Natural killer cell treated with Interleukin-12 subunit alpha and Interleukin-12 subunit beta and Interleukin-15 and Interleukin-18, amount 100 ng/mL, for 72 hours (primary cell): Measurements from ENCODE around the gene TPRA1. TPM values are rescaled to one million over a fixed set of nuclear protein-coding genes. Genes with fewer than 3 reads are reported as not detected.

Experiments used
- ATAC-seq, 2 donors: fragments of 150-1000 bp; cut with Tn5 transposase in 1 of 2; sonication (Bioruptor Pico), chemical (Tn5 transposase) in 1 of 2; 2 replicates each; pipeline ENCODE4 v1.10.0; 2021
- DNase-seq: peaks from one replicate; pipeline ENCODE4 v3.0.0; 2022; ENCODE audit warnings: low spot score
- H3K27ac Mint-ChIP-seq, 2 donors: 1 replicate in 1 of 2; 2 replicates in 1 of 2; pipeline ENCODE4 v1.8.0; 2022; ENCODE audit warnings: mixed read lengths in 2 of 2, mild to moderate bottlenecking in 1 of 2, moderate library complexity in 1 of 2
- H3K27me3 Mint-ChIP-seq, 2 donors: 1 replicate in 1 of 2; 2 replicates in 1 of 2; pipeline ENCODE4 v1.8.0; 2022; ENCODE audit warnings: mixed read lengths in 2 of 2
- H3K36me3 Mint-ChIP-seq: one replicate; pipeline ENCODE4 v1.8.0; 2022; ENCODE audit warnings: mixed read lengths
- H3K4me1 Mint-ChIP-seq, 2 donors: 1 replicate in 1 of 2; 2 replicates in 1 of 2; pipeline ENCODE4 v1.8.0; 2022; ENCODE audit warnings: low read depth in 2 of 2, mixed read lengths in 2 of 2, mild to moderate bottlenecking in 1 of 2
- H3K4me3 Mint-ChIP-seq: one replicate; pipeline ENCODE4 v1.8.0; 2022; ENCODE audit warnings: mixed read lengths
- H3K9me3 Mint-ChIP-seq: 2 replicates; pipeline ENCODE4 v1.8.0; 2022; ENCODE audit warnings: mixed read lengths
- total RNA-seq, 2 donors: library from RNA; stranded (reverse); gene quantifications; one replicate each; pipeline ENCODE4 v1.2.3, GENCODE V29; 2022

Gene TPRA1
- total RNA-seq, 2 donors from 2014 or later = 29.4 to 54.9 TPM

DNA sequence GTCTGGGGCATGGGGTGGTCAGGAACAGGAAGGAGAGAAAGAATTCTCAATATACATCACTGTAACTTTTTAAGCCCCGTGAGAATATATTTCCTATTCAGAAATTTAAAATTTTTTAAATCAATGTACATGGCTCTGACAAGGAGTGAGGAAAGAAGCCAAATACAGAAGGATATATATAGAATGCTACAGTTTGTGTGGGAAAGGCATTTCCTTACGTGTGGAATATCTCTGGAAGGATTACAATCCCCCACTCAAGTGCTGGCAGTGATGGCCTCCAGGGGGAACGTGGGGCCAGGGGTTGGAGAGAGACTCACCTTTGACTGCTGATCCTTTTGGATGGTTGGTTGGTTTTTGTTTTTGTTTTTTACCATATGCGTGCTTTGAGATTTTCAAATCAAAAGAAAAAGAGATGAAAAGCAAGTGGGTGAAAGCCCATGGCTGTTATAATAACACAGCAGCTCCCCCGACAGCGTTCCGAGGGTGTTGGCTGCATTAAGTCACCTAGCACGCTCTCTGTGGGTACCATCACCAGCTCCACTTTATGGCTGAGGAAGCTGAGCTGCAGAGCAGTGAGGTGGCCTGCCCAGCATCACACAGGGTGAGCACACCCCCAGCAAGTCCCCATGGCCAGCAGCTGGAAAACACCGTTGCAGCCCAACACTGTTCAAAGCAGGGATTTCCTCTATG is 39.9 kb downstream of the TPRA1 start:
- H3K27ac Mint-ChIP-seq = no peak overlapping the region
- ATAC-seq (no peak), DNase-seq (no peak)
- peaks cover 7 to 11% of the 10 kb centered on the region in 2 donors for H3K4me1 Mint-ChIP-seq
- no peaks in the 10 kb centered on the region for H3K9me3 Mint-ChIP-seq
- no peak overlapping the region for H3K4me3 Mint-ChIP-seq
- H3K36me3 Mint-ChIP-seq = no peaks in the 10 kb centered on the region
- H3K27me3 Mint-ChIP-seq = no peaks in the 10 kb centered on the region

DNA sequence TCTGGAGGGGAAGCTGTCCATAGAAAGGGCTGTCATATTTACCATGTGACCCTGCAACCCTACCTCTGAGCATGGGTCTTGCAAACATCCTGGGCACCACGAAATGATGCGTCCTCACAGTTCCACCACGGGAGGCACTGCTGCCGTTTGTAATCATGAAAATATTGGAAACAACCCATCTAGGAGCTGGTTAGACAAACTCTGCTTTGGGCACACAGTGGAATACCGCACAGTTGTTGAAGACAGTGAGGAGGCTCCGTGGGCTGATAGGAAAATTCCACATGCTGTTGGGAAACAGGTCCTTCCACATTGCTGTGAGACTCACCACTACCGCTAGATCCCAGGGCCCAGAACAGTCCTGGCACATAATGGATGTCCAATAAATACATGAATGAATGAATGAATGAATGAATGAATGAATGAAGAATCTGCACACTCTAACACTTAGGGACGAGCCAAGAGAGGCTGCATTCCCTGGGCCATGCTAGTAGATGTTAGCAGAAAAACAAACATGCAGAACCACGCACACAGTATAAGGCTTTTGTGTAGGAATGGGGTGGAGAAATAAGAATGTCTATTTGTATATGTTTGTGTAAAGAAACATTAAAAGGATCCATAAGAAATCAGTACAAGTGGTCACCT is 40.6 kb downstream of the TPRA1 start:
- no peak for ATAC-seq
- no peaks in the 10 kb centered on the region for H3K36me3 Mint-ChIP-seq
- DNase-seq = no peak
- no peak overlapping the region for H3K4me3 Mint-ChIP-seq
- peaks cover 7 to 11% of the 10 kb centered on the region in 2 donors for H3K4me1 Mint-ChIP-seq
- no peak overlapping the region for H3K27ac Mint-ChIP-seq
- no peaks in the 10 kb centered on the region for H3K27me3 Mint-ChIP-seq
- no peaks in the 10 kb centered on the region for H3K9me3 Mint-ChIP-seq

DNA sequence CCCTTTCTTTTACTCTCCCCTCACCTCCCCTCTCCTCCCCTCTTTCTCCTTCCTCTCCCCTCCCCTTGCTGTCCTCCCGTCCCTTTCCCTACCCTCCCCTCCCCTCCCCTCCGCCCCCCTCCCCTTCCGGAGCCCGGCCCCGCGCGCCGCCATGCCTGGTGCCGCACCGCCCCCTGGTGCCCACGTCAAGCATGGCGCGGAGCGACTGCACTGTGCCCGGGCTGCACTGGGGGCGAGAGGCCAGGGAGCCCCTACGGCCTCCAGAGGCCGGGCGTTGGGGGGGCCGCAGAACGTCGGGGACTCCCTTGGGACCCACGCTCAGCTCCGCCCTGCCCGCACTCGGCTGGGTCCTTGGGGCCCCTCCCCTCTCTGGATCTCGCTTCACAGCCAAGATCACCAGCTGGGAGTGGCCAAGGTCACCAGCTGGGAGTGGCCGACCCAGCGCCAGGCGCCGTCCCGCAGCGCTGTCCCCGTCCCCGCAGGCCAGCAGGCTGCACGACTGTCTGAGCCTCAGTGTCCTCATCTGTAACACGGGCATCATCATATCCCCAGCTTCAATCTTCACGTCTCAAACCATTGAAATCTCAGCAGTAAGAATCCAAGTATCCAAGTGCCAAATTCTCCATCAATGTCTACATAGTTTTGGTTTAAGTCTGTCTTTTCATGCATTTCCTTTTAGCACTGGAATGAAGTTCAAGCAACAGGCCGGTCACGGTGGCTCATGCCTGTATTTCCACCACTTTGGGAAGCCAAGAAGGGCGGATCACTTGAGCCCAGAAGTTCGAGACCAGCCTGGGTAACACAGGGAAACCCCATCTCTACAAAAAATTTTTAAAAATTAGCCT is 42.5 kb downstream of the TPRA1 start:
- Mint-ChIP-seq H3K36me3 (no peaks in the 10 kb centered on the region), H3K4me1 (peaks cover 7 to 11% of the 10 kb centered on the region in 2 donors), H3K27me3 (no peaks in the 10 kb centered on the region), H3K9me3 (no peaks in the 10 kb centered on the region), H3K27ac (no peak overlapping the region), H3K4me3 (peak overlapping the region; percentile 76)
- DNase-seq (peak; percentile 81), ATAC-seq (peak; percentile 86 to 91)

DNA sequence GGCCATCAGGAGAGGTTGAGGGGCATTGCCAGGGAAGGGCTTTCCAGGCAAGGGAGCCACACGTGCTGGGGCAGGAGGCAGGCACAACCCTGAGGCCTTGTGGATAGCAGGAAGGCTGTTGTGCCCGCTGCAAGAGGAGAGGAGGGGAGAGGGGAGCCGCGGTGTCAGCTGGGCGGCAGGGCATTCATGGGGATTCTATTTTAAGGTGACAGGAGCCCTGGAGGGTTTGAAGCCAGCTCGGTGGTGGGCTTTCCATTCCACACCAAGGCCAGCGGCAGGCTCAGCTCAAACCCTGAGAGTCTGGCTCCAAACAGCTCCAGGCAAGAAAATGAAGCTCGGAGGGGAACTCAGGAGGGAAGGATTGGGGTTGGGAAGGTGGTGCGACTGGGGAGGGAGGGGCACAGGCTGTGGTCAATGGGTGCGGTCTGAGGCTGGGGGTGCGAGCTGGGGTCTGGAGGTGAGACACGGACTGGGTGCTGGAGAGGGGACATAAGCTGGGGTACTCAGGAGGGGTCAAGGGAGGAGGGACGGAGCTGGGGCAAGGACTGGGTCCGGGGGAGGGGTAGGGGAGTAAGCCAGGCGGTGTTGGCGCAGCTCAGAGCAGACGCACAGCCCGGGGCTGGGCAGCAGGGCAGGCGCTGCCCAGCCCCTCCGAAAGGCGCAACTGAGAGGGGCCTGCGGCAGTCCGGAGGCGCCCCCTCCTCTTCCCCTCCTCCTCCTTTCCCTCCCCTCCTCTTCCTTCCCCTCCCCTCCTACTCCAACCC is 43.4 kb downstream of the TPRA1 start:
- peak overlapping the region; percentile 76 for H3K4me3 Mint-ChIP-seq
- no peaks in the 10 kb centered on the region for H3K27me3 Mint-ChIP-seq
- H3K36me3 Mint-ChIP-seq = no peaks in the 10 kb centered on the region
- H3K27ac Mint-ChIP-seq = no peak overlapping the region
- no peaks in the 10 kb centered on the region for H3K9me3 Mint-ChIP-seq
- DNase-seq (no peak), ATAC-seq (no peak)
- H3K4me1 Mint-ChIP-seq = peaks cover 7 to 11% of the 10 kb centered on the region in 2 donors

DNA sequence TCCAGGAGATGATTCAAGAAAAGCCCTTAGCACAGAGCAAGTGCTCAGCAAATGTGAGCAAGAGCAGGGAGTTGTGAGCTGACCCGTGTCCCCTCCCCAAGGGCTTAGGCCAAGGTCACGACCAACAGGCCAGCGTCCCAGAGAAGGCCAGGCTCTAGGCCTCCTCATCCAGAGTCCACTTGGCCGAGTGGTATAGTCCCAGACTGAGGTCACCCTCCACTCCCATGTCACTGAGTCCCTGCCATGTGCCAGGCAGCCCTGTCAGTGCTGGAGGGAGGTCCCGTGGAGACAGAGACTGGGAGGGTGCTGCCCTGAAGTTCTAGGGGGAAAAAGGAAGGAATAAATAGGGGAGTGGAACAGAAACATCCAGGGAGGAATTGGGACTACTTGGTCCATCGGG is 44.0 kb downstream of the TPRA1 start:
- Mint-ChIP-seq H3K4me1 (peaks cover 7 to 11% of the 10 kb centered on the region in 2 donors), H3K4me3 (peak overlapping the region; percentile 76), H3K9me3 (no peaks in the 10 kb centered on the region), H3K27ac (no peak overlapping the region), H3K36me3 (no peaks in the 10 kb centered on the region), H3K27me3 (no peaks in the 10 kb centered on the region)
- DNase-seq (no peak), ATAC-seq (no peak)

DNA sequence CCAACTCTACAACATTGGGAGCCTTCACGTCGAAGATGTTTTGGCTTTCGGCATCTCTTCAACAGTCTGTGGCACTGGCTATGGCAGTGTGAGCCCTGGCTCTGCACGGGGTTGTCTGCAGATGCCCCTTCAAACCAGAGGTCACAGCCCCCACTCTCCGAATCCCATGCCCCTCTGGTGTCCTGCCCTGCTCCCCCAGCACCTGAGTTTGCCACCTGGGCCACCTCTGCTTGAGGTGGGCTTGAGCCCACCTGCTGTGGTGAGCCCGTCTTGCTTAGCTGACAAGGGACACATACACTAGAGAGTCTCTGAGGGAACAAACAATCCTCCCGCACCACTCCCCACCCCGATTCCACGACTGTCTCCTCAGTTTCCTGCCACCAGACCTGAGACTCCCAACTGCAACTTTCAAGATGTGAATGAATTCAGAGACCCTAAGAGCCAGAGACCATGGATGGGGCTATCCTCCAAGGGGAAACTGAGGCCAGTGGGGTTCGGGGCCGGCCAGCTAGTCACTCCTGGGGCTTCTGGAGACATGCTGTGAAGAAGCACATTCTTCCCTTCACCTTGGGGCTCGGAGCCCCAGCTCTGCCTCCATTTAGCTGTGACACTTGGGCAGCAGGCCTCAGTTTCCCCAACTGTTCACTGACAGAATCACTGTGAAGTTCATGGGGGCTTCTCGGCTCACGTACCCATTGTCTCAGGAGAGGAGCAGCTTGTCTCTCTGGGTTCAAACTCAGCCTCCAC is 44.6 kb downstream of the TPRA1 start:
- Mint-ChIP-seq H3K9me3 (no peaks in the 10 kb centered on the region), H3K4me3 (no peak overlapping the region), H3K36me3 (no peaks in the 10 kb centered on the region), H3K4me1 (peaks cover 7 to 11% of the 10 kb centered on the region in 2 donors), H3K27me3 (no peaks in the 10 kb centered on the region), H3K27ac (no peak overlapping the region)
- DNase-seq = no peak
- ATAC-seq = no peak

DNA sequence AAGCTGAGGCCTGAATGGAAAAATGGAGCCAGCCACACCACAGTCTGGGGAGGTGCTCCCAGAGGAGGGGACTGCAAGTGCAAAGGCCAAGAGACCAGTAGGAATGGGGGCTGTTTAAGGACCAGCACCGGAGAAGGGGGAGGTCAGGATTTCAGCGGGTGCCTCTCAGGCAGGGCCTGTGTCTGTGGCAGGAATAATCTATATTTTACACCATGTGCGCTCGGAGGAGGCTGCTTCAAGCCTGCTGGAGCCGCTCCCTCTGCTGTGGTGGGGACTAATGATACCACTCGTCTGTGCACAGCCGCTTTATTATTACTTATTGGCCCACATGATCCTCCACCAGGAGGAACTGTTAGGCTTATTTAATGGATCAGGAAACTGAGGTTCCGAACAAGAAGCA is 45.3 kb downstream of the TPRA1 start:
- Mint-ChIP-seq H3K27ac (no peak overlapping the region), H3K4me3 (no peak overlapping the region), H3K36me3 (no peaks in the 10 kb centered on the region), H3K9me3 (no peaks in the 10 kb centered on the region), H3K27me3 (no peaks in the 10 kb centered on the region), H3K4me1 (peaks cover 7 to 11% of the 10 kb centered on the region in 2 donors)
- ATAC-seq (no peak), DNase-seq (no peak)

DNA sequence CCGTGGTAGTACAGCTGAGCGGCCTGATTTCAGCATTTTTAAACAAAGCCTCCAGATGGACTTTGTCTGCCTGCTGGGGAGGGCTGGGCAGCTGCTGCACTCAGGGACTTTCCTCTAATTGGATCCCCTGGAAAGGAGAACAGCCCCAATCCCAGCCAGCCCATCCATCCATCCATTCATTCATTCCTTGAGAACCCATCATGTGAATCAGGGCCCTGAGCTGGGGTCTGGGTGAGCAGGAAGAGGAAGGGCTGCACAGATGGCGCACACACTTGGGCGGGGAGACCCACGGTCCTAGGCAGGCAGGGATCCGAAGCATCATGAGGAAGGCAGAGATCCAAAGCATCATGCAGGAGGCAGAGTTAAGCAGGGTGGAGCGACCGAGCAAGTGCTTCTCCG is 45.7 kb downstream of the TPRA1 start:
- no peak for ATAC-seq
- DNase-seq = no peak
- H3K27ac Mint-ChIP-seq = no peak overlapping the region
- no peaks in the 10 kb centered on the region for H3K9me3 Mint-ChIP-seq
- H3K4me1 Mint-ChIP-seq = peaks cover 7 to 11% of the 10 kb centered on the region in 2 donors
- H3K27me3 Mint-ChIP-seq = no peaks in the 10 kb centered on the region
- H3K36me3 Mint-ChIP-seq = no peaks in the 10 kb centered on the region
- H3K4me3 Mint-ChIP-seq = no peak overlapping the region

DNA sequence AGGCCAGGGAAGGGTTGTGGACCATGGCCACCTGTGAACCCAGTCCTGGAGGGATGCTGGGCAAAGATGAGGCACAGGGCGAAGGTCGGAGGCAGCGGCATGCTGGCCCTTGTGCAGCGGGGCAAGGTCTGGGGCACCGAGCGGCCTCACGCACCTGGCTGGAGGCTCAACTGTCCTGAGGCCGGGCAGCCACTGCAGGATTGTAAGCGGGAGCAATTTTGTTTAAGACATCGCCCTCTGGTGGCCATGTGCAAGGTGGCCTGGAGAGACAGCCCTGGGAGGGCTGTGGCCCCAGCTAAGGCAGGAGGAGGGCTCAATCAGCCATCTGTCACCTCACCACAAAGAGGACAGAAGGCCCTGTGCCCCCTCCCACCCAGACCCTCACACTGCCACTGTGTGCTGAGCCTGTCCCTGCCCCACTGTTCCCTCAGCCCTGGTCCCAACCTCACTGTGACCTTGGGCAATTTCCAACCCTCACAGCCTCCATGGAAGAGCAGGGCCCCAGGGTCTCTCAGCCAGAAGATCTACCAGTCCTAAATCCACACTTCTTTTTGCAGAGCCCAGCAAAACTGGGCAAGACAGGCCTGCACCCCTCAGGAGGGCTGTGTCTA is 46.2 kb downstream of the TPRA1 start:
- H3K4me3 Mint-ChIP-seq = no peak overlapping the region
- ATAC-seq (peak; percentile 52 to 56), DNase-seq (peak; percentile 73)
- peaks cover 7 to 11% of the 10 kb centered on the region in 2 donors for H3K4me1 Mint-ChIP-seq
- no peaks in the 10 kb centered on the region for H3K9me3 Mint-ChIP-seq
- no peaks in the 10 kb centered on the region for H3K36me3 Mint-ChIP-seq
- no peak overlapping the region for H3K27ac Mint-ChIP-seq
- peaks cover 0 to 5% of the 10 kb centered on the region in 2 donors for H3K27me3 Mint-ChIP-seq

DNA sequence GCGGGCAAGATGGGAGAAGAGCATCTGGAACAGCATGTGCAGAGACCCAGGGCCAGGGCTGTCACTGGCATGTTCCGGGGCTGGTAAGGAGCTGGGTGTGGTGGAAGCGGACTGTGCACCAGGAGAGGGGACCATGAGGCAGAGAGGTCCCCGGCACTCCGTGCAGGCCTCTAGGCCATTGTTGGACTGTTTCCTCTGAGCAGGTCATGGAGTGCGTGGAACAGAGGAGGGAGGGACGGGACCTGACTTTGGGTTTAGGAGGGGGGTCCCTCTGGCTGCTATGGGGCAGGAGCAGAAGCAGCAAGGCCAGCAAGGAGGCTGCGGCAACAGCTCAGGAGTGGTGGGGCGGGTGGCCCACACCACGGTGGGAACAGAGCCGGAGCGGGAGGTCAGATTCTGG is 47.1 kb downstream of the TPRA1 start:
- Mint-ChIP-seq H3K36me3 (no peaks in the 10 kb centered on the region), H3K27me3 (peaks cover 0 to 7% of the 10 kb centered on the region in 2 donors), H3K4me1 (peaks cover 7 to 11% of the 10 kb centered on the region in 2 donors), H3K9me3 (no peaks in the 10 kb centered on the region), H3K4me3 (no peak overlapping the region), H3K27ac (no peak overlapping the region)
- ATAC-seq = no peak
- no peak for DNase-seq

DNA sequence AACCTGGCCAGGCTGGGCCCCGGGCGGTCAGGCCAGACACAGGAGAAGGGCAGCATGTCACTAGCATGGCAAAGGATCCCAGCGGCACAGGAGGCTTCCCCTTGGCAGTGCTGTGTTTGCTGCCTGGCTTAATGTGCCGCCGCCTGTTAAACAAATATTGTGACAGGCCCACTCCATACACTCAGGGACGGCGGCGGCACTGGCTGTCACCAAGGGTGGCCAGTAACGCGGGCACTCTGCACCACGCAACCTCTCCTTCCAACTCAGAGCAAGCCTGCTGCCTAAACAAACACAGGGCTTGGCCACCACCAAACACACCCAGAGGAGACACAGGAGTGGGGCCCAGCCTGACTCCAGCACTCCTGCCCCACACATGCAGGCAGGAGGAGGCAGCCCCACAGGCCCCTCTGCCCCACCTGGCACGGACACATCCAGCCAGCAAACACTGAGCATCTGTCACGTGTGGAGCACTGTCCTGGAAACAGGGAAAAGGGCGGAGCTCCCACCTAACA is 48.0 kb downstream of the TPRA1 start:
- Mint-ChIP-seq H3K27ac (no peak overlapping the region), H3K4me1 (peaks cover 6 to 7% of the 10 kb centered on the region in 2 donors), H3K36me3 (no peaks in the 10 kb centered on the region), H3K27me3 (peaks cover 2 to 13% of the 10 kb centered on the region in 2 donors), H3K9me3 (no peaks in the 10 kb centered on the region), H3K4me3 (no peak overlapping the region)
- no peak for DNase-seq
- no peak for ATAC-seq

DNA sequence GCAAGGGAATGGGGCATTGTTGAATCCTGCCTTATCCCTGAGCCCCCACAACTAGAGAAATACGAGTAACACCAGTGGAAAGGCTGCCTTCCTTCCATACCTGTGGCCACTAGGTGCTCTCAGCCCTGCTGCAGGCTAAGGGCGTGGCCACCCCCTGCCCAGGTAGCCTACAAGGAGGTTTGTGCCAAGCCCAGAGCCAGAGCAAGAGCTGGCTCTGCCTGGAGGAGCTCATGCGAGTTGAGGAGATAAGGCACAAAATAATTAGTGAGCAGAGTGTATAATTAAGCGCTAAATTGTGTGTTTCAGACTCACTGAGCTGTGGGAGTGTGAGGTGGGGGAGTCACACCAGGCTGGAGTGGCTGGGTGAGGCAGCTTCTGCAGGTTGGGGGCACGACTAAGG is 49.2 kb downstream of the TPRA1 start:
- ATAC-seq (no peak), DNase-seq (no peak)
- no peak overlapping the region for H3K27ac Mint-ChIP-seq
- no peak overlapping the region for H3K4me3 Mint-ChIP-seq
- H3K36me3 Mint-ChIP-seq = no peaks in the 10 kb centered on the region
- H3K9me3 Mint-ChIP-seq = no peaks in the 10 kb centered on the region
- H3K27me3 Mint-ChIP-seq = peaks cover 6 to 14% of the 10 kb centered on the region in 2 donors
- no peaks in the 10 kb centered on the region for H3K4me1 Mint-ChIP-seq
